Measurements from ENCODE around the gene CPOX.

DNA sequence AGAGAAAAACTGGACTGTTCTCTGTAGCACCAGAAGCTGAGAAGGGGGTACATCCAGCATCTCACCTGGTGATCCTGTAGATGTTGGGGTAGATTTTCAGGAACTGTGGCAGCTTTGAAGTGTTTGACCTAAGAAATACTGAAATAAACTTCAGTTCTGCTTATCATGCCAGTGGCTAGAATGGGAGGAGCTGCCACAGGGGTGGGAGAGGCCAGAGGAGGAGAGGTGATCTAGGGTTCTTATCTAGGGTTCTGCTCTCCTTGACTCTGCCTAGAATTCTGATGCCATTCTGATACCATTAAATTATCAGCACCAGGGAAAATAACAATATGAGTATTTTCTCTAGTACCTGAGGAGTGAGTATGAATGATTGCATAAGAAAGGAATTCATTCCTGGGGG lies 10.2 kb upstream of the CPOX start:
- TF ChIP-seq, protein P1, sequence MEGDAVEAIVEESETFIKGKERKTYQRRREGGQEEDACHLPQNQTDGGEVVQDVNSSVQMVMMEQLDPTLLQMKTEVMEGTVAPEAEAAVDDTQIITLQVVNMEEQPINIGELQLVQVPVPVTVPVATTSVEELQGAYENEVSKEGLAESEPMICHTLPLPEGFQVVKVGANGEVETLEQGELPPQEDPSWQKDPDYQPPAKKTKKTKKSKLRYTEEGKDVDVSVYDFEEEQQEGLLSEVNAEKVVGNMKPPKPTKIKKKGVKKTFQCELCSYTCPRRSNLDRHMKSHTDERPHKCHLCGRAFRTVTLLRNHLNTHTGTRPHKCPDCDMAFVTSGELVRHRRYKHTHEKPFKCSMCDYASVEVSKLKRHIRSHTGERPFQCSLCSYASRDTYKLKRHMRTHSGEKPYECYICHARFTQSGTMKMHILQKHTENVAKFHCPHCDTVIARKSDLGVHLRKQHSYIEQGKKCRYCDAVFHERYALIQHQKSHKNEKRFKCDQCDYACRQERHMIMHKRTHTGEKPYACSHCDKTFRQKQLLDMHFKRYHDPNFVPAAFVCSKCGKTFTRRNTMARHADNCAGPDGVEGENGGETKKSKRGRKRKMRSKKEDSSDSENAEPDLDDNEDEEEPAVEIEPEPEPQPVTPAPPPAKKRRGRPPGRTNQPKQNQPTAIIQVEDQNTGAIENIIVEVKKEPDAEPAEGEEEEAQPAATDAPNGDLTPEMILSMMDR (IDR thresholded peaks at IDR 0.05; ENCODE audit: insufficient read depth, low read length): no peak
- TF ChIP-seq GABPA (IDR thresholded peaks at IDR 0.05; ENCODE audit: low read depth) (no peak), POLR2AphosphoS5 (IDR thresholded peaks at IDR 0.05; ENCODE audit: low read depth) (no peak), SPI1 (IDR thresholded peaks at IDR 0.05; ENCODE audit: borderline replicate concordance, low read depth) (no peak)
- TF ChIP-seq, protein P2, sequence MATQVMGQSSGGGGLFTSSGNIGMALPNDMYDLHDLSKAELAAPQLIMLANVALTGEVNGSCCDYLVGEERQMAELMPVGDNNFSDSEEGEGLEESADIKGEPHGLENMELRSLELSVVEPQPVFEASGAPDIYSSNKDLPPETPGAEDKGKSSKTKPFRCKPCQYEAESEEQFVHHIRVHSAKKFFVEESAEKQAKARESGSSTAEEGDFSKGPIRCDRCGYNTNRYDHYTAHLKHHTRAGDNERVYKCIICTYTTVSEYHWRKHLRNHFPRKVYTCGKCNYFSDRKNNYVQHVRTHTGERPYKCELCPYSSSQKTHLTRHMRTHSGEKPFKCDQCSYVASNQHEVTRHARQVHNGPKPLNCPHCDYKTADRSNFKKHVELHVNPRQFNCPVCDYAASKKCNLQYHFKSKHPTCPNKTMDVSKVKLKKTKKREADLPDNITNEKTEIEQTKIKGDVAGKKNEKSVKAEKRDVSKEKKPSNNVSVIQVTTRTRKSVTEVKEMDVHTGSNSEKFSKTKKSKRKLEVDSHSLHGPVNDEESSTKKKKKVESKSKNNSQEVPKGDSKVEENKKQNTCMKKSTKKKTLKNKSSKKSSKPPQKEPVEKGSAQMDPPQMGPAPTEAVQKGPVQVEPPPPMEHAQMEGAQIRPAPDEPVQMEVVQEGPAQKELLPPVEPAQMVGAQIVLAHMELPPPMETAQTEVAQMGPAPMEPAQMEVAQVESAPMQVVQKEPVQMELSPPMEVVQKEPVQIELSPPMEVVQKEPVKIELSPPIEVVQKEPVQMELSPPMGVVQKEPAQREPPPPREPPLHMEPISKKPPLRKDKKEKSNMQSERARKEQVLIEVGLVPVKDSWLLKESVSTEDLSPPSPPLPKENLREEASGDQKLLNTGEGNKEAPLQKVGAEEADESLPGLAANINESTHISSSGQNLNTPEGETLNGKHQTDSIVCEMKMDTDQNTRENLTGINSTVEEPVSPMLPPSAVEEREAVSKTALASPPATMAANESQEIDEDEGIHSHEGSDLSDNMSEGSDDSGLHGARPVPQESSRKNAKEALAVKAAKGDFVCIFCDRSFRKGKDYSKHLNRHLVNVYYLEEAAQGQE (IDR thresholded peaks at IDR 0.05; ENCODE audit: insufficient replicate concordance, low read depth): no peak

Measured in HL-60 (cell line).